GM18868 (cell line): Measurements from ENCODE around the gene DYDC1.
"Not testable (repeated sequence)": the region's sequence is repeated elsewhere in the genome, so short reads cannot be mapped to it uniquely, and the experiment has no call there.

Source experiments
- ATAC-seq: cut with Tn5 transposase; IDR thresholded peaks from one replicate; pipeline ENCODE4 v1.9.1; 2021; ENCODE audit warnings: mild to moderate bottlenecking, moderate library complexity; ENCODE audit not compliant: unreplicated experiment

Gene DYDC1

GRCh38 chr10:80344912-80345311 is 11.6 kb downstream of the DYDC1 start:
- ATAC-seq = no peak

- ATAC-seq = no peak
Measured at GRCh38 chr10:80344276-80344675, 12.3 kb downstream of the DYDC1 start.

GRCh38 chr10:80333983-80334382 is 22.6 kb downstream of the DYDC1 start:
- no peak for ATAC-seq

GRCh38 chr10:80324891-80325364 is 31.6 kb downstream of the DYDC1 start:
- ATAC-seq = no peak

GRCh38 chr10:80324086-80324485 is 32.5 kb downstream of the DYDC1 start:
- no peak for ATAC-seq

GRCh38 chr10:80323311-80323710 is 33.2 kb downstream of the DYDC1 start:
- ATAC-seq = no peak

- ATAC-seq = no peak
Measured at GRCh38 chr10:80322711-80323110, 33.8 kb downstream of the DYDC1 start.

GRCh38 chr10:80322158-80322557 is 34.4 kb downstream of the DYDC1 start:
- no peak for ATAC-seq

GRCh38 chr10:80321183-80321582 is 35.4 kb downstream of the DYDC1 start:
- ATAC-seq = no peak

GRCh38 chr10:80320377-80320776 is 36.2 kb downstream of the DYDC1 start:
- no peak for ATAC-seq

- no peak for ATAC-seq
Measured at GRCh38 chr10:80319725-80320290, 36.7 kb downstream of the DYDC1 start.

- ATAC-seq = no peak
Measured at GRCh38 chr10:80319318-80319717, 37.2 kb downstream of the DYDC1 start.

GRCh38 chr10:80318742-80319141 is 37.8 kb downstream of the DYDC1 start:
- no peak for ATAC-seq

- no peak for ATAC-seq
Measured at GRCh38 chr10:80315391-80315790, 41.2 kb downstream of the DYDC1 start.

GRCh38 chr10:80313523-80313922 is 43.0 kb downstream of the DYDC1 start:
- no peak for ATAC-seq

- not testable (repeated sequence) for ATAC-seq
Measured at GRCh38 chr10:80305989-80306388, 50.6 kb downstream of the DYDC1 start.

- no peak for ATAC-seq
Measured at GRCh38 chr10:80296942-80297341, 59.6 kb downstream of the DYDC1 start.

GRCh38 chr10:80292607-80293239 is 63.8 kb downstream of the DYDC1 start:
- no peak for ATAC-seq

GRCh38 chr10:80290474-80291220 is 65.9 kb downstream of the DYDC1 start:
- ATAC-seq = no peak

GRCh38 chr10:80289451-80290287 is 66.9 kb downstream of the DYDC1 start, which contains the start of gene MAT1A:
MAT1A (minus strand) TSS chr10:80289658; CDS start chr10:80289423, 235 bp downstream.
- no peak for ATAC-seq

GRCh38 chr10:80288849-80289248 is 67.7 kb downstream of the DYDC1 start:
- no peak for ATAC-seq
